ENCODE results near the gene MDFI.

Gene MDFI

DNA sequence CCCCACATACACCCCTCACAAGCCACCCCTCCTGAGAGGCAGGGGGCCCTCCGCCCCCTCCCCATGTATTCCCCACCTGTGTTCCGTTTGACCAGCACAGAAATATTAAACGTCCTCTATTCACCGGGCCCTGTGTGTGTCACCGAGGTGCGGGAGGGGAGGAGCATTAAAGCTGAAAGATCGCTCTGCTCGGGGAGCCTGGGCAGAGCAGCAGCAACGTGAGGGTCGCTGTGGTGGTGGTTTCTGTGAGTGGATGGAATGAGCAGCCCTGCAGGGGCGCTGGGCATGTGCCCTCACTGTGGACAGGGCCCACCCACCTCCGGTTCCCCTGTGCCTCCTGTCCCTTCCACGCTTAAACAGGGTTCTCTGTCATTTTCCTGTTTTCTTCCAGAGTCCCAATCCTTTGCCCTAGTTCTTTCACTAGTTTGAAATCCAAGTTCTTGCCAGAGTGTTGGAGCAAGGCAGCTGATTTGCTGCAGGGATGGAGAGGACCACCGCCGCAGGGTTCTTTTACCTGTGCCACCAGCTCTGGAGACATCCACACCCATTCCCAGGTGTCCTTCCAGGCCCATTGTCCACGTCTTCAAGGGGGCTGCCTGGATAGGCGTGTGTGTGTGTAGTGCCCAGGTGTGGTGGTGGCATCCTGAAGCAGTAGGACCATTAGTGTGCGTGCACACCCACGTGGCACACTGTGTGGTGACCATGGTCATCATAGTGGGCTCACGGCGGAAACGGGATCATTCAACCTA lies 37.6 kb upstream of the MDFI start:
- no peak for DNase-seq
- Histone ChIP-seq H3K4me3 (ENCODE audit: low read depth, low read length) (no peak overlapping the region), H3K4me1 (no peaks in the 10 kb centered on the region; the same call in 1 of the 2 replicates), H3K9me3 (no peaks in the 10 kb centered on the region), H3K27me3 (no peaks in the 10 kb centered on the region), H3K36me3 (no peaks in the 10 kb centered on the region)
- TF ChIP-seq, protein P1, sequence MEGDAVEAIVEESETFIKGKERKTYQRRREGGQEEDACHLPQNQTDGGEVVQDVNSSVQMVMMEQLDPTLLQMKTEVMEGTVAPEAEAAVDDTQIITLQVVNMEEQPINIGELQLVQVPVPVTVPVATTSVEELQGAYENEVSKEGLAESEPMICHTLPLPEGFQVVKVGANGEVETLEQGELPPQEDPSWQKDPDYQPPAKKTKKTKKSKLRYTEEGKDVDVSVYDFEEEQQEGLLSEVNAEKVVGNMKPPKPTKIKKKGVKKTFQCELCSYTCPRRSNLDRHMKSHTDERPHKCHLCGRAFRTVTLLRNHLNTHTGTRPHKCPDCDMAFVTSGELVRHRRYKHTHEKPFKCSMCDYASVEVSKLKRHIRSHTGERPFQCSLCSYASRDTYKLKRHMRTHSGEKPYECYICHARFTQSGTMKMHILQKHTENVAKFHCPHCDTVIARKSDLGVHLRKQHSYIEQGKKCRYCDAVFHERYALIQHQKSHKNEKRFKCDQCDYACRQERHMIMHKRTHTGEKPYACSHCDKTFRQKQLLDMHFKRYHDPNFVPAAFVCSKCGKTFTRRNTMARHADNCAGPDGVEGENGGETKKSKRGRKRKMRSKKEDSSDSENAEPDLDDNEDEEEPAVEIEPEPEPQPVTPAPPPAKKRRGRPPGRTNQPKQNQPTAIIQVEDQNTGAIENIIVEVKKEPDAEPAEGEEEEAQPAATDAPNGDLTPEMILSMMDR (IDR thresholded peaks at IDR 0.05; ENCODE audit: low read depth, low read length): no peak

DNA sequence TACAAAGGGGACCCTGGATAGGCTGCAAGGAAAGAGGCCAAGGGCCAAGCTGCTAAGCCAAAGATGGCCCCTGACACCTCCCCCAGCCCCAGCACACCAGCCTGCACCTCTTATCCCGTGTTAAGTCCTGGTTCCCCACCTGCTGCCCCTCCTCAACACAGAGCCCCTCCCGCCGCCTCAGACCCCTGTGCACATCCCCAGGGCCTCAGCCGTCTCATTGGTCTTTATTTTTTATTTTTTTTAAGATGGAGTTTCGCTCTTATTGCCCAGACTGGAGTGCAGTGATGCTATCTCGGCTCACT lies 37.1 kb upstream of the MDFI start:
- H3K9me3 ChIP-seq: no peaks in the 10 kb centered on the region
- no peak for DNase-seq
- H3K4me1 ChIP-seq: no peaks in the 10 kb centered on the region; the same call in 1 of the 2 replicates
- no peaks in the 10 kb centered on the region for H3K36me3 ChIP-seq
- no peak overlapping the region for H3K4me3 ChIP-seq (ENCODE audit: low read depth, low read length)
- TF ChIP-seq, protein P1 (IDR thresholded peaks at IDR 0.05; ENCODE audit: low read depth, low read length): no peak
- H3K27me3 ChIP-seq: no peaks in the 10 kb centered on the region

GRCh38 chr6:41602422-41602743 lies 35.9 kb upstream of the MDFI start:
- H3K27me3 ChIP-seq: no peaks in the 10 kb centered on the region
- H3K9me3 ChIP-seq: no peaks in the 10 kb centered on the region
- no peak for DNase-seq
- H3K36me3 ChIP-seq: no peaks in the 10 kb centered on the region
- H3K4me3 ChIP-seq (ENCODE audit: low read depth, low read length): no peak overlapping the region
- H3K4me1 ChIP-seq: no peaks in the 10 kb centered on the region; the same call in 1 of the 2 replicates
- TF ChIP-seq, protein P1 (IDR thresholded peaks at IDR 0.05; ENCODE audit: low read depth, low read length): no peak

- no peaks in the 10 kb centered on the region for H3K9me3 ChIP-seq
- no peaks in the 10 kb centered on the region for H3K36me3 ChIP-seq
- TF ChIP-seq, protein P1 (IDR thresholded peaks at IDR 0.05; ENCODE audit: low read depth, low read length): peak; percentile 93
- no peaks in the 10 kb centered on the region; the same call in 1 of the 2 replicates for H3K4me1 ChIP-seq
- no peaks in the 10 kb centered on the region for H3K27me3 ChIP-seq
- DNase-seq: peak; percentile 82
- H3K4me3 ChIP-seq (ENCODE audit: low read depth, low read length): peak overlapping the region; percentile 38
Measured at GRCh38 chr6:41602864-41603608, 35.2 kb upstream of the MDFI start.

DNA sequence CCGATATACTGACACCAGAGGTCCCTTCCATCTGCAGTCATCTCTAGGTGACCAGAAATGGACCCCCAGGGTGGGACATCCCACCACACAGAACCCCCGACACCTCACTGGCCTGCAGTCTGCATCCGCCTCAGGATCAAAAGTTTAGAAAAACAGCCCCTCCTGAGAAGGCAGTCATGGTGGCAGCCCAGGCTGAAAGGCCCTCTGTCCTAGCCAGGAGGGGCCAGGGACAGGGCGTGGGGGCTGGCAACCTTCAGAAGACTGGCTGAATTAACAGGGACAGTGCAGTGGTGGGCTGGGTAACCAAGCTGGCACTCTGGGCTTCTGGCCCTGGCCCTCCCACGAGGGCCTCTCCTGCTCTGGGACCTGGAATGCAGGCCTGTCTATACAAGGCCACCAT lies 34.3 kb upstream of the MDFI start:
- Histone ChIP-seq H3K9me3 (no peaks in the 10 kb centered on the region), H3K36me3 (no peaks in the 10 kb centered on the region), H3K4me3 (ENCODE audit: low read depth, low read length) (no peak overlapping the region), H3K27me3 (no peaks in the 10 kb centered on the region), H3K4me1 (no peaks in the 10 kb centered on the region; the same call in 1 of the 2 replicates)
- TF ChIP-seq, protein P1 (IDR thresholded peaks at IDR 0.05; ENCODE audit: low read depth, low read length): no peak
- no peak for DNase-seq

DNA sequence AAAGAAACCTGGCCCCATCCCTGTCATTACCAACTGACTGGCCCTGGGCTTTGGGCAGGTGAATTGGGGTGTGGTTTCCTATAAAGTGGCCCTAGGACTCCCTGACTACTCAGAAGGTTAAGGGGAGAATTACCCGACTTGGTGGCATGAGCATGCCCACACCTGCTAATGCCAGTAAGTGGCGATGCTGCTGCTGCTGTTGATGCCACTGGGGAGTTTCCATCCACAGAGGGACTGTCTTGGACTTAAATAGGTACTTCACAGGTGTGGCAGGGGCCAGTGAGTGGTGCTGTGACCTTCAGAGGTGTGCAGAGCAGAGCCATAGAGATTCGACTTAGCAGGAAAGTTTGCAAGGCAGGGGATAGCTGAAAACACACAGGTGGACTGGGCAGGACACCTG lies 32.6 kb upstream of the MDFI start:
- no peak for DNase-seq
- H3K4me3 ChIP-seq (ENCODE audit: low read depth, low read length): no peak overlapping the region
- TF ChIP-seq, protein P1 (IDR thresholded peaks at IDR 0.05; ENCODE audit: low read depth, low read length): no peak

More for the DNA sequence above, 32.6 kb upstream of the MDFI start:
- H3K27me3 ChIP-seq: no peaks in the 10 kb centered on the region
- H3K36me3 ChIP-seq: no peaks in the 10 kb centered on the region
- no peaks in the 10 kb centered on the region; the same call in 1 of the 2 replicates for H3K4me1 ChIP-seq
- H3K9me3 ChIP-seq: no peaks in the 10 kb centered on the region

Data from BE2C (cell line).